IPS-NIHi7 (cell line): Measurements from ENCODE around the gene ILF2.
"Not testable (repeated sequence)": the region's sequence is repeated elsewhere in the genome, so short reads cannot be mapped to it uniquely, and the experiment has no call there.

Source experiments
- DNase-seq: peaks from one replicate; pipeline ENCODE4 v3.0.0; 2012; ENCODE audit warnings: mixed read lengths; ENCODE audit errors: extremely low spot score

The ILF2 gene

DNA sequence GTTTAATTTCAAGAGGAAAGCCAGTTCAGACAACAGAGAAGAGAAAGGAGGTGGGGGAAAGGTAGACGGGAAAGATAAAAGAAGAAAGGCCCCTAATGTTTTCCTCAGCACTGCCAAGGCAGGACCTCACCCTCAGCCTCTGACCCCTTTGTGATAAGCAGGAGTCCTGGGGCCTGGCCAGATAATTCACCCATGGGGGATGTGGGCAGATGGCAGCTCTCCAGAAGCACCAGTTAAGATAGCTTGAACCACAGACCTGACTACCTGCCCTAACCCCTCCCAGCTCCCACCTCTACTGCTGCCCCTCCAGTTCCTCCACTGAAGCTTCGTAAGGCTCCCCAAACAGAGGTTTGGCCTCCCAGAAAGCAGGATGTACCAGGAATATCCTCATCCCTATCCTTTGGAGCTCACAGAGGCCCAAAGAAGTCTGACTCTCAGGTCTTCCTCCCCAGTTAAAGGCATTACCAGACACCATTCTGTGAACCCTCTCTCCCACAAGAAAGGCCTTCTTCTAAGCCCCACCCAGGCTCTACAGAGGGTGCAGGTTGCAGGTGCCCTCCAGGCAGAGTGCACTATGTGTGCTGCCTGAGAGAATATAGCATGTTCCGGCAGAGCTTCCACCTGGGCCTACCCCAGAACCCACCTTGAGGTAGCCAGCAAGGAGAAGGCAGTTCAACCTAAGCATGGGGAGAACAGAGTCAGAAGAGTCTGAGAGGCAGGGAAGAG, 21.5 kb downstream of the ILF2 start:
- DNase-seq: no peak

DNA sequence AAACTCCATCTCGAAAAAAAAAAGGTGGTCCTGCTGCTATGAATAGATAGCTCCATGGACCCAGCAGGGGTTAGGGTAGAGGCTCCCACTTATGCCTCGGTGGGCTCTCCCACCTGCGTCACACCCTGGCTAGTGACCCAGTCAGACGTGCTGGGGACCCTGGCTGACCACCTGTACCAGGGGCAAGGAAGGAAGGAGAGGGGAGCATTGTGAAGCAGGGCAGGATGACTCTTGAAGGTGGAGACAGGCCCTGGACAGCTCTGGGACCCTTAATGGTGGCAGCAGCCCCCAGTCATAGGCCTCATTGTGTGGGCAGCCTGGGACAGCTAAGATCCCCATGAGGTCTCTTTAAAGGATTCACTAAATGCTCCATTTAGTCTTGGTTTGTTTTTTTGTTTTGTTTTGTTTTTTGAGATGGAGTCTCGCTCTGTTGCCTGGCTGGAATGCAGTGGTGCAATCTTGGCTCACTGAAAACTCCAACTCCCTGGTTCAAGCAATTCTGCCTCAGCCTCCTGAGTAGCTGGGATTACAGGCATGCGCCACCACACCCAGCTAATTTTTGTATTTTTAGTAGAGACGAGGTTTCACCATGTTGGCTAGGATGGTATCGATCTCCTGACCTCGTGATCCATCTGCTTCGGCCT, 22.7 kb downstream of the ILF2 start:
- DNase-seq: no peak

DNA sequence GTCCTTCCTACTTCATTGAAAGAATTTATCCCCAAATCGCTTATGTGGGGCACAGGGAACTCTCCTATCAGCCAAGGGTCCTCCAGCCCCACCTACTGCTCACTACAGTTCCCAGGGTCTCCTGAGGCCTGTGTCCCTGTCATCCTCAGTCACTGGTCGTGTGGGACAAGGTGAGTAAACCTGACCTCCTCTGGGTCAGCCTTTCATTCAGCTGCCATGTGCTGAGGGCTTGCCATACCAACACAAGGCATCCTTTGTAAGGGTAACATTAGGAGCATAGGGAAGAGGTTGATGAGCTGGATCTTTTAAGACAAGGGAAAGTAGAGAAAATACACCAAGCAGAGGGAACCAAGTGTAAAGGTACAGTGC, 23.5 kb downstream of the ILF2 start:
- DNase-seq: peak; percentile 31

DNA sequence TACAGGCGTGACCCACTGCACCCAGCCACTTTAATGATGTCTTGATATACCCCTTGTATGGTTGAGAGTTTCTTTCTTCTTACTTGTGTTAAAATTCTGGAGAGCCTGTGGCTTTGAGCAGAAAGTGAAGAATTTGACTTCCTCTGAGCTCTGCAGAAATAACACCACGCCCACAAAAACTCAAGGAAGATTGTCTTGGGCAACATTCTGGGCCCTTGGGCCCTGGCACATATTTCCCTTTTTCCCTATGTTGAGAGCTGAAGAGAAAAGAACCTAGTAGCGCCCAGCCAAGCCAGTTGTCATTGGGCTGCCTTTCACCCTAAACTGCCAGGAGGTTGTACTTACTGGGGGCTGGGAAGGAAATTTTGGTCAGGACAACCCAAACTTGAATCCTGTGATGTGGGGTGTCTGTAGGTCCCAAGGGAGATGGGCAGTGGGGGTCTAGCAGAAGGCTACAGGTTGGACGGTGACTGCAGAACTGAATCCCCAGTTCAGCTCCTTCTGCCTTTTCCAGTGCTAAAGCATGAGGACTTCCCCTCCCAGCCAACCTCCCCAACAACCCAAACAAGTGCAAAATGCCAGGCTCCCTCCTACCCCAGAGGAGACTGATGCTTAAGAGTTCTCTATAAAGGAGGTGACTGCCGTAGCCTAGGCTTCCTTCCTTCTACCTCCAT, 24.0 kb downstream of the ILF2 start:
- no peak for DNase-seq

DNA sequence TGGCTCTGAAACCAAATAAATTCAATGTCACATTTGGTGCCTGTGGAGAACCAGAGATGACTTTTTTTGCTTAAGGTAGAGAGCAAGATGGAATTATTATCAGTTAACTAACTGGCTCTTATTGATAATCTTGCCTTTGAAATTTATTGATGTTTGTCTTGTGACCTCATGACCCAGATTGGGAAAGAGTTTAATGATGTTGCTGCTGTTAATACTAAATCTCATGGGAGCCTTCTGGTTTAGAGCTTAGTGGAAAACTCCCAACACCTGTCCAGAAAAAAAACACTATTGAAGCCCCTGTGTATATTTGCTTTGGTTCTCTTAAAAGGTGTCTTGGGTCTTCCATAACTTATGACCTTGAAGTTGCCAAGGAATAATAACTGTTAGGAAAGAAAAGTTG, 27.0 kb downstream of the ILF2 start:
- no peak for DNase-seq

DNA sequence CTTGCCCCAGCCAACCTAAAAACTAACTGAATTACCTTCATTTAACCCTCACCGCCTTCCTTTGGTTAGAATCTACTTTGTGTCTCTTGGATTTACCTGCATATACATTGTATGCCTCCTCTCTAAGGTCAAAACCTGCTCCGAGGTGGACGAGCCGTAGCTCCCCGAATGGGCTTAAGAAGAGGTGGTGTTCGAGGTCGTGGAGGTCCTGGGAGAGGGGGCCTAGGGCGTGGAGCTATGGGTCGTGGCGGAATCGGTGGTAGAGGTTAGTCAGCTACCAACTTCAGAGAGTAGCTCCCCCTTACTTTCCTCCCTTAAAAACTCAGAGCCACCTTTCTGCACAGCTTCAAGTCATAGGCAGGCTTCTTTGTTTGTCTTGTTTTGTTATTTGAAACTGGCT, 27.7 kb downstream of the ILF2 start:
- no peak for DNase-seq

DNA sequence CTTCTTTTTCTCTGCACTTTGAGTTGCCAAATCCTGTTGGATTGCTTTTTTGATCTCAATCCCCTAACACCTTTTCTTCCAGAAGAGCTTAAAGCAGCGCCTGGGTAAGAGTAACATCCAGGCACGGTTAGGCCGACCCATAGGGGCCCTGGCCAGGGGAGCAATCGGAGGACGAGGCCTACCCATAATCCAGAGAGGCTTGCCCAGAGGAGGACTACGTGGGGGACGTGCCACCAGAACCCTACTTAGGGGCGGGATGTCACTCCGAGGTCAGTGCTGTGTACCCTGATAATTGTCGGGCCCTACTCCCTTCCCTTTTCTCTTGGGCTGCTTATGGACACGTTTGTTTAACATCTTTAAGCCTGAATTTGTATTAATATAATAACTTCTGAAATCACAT, 28.6 kb downstream of the ILF2 start:
- no peak for DNase-seq

DNA sequence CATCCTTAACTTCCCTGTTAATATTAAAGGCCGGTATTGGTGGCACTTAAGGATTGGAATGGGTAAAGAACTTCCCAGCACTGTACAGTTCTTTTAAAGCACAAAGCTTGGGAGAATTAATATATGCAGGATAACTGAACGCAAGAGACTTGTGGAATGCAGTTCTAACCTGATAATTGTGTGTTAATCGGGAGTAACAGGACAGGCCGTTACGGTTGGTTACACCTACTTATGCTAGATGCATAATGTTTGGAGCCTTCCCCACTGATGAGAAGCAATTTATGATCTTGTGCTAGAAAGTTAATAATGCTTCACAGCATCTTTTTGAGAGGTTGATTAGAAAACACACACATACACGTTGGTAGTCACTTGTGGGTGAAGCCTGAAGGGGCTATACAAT, 29.9 kb downstream of the ILF2 start:
- DNase-seq: no peak

DNA sequence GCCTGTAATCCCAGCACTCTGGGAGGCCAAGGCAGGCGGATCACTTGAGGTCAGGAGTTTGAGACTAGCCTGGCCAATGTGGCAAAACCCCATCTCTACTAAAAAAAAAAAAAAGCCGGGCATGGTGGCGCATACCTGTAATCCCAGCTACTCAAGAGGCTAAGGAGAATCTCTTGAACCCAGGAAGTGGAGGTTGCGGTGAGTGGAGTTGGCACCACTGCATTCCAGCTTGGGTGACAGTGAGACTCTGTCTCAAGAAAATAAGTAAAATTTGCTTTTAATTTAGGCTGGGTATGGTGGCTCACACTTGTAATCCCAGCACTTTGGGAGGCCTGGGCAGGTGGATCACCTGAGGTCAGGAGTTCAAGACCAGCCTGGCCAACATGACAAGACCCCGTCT, 30.6 kb downstream of the ILF2 start:
- not testable (repeated sequence) for DNase-seq

DNA sequence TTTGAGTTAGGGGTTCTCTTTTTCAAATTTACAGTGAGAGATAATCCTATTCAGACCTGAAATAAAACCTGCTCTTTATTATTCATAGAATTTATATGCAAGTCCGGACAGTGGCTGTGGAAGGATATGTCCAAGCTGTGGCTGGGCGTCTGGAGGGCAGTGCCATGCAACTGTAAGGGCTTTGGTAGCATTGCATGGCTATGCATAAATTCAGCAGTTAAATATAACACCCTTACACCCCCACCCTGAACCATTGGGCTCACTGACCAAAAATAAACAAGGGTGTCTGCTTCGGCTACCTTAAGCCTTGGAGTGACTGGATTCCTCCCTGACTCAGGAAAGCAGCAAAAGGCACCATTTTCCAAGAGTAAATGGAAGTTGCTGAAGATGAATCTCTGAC, 31.5 kb downstream of the ILF2 start:
- DNase-seq: no peak

DNA sequence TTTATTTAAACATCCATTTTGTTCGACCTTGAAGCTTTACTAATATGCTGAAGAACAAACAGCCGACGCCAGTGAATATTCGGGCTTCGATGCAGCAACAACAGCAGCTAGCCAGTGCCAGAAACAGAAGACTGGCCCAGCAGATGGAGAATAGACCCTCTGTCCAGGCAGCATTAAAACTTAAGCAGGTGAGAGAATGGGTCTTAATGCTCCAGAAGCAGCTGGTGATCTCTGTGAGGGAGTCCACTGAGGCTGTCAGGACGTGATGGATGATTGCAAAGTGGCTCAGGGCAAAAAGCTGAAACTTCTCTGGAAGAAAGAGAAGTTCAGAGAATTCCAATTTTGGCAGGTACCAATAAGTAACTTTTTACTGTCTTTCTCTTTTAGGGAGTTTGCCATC, 32.5 kb downstream of the ILF2 start:
- no peak for DNase-seq

DNA sequence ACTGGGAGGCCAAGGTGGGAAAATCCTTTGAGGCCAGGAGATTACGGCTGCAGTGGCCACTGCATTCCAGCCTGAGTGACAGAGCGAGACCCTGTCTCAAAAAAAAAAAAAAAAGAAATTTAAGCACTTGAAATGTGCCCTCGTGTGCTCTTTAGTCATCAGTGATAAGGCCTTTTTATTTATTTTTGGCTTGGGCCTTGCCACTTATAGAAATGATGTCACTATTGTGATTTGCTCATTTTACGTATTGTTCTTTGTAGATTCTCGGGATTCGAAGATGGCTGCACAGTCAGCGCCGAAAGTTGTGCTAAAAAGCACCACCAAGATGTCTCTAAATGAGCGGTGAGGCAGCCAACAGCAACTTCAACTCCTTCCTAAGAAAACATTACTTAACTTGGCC, 34.5 kb downstream of the ILF2 start:
- DNase-seq: no peak

DNA sequence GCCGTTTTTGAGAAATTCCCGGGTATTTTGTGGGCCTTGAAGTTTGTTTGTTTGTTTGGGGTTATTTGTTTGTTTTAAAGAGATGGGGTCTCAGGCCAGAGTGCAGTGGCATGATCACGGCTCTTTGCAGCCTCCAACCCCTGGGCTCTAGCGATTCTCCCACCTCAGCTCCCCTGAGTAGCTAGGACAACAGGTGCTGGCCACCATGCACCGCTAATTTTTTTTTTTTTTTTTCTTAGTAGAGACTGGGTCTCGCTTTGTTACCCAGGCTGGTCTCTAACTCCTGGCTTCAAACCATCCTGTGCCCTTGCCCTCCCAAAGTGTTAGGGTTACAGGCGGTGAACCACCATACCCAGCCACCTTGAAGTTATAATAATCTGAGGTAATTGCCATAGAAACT, 34.9 kb downstream of the ILF2 start:
- DNase-seq: no peak

DNA sequence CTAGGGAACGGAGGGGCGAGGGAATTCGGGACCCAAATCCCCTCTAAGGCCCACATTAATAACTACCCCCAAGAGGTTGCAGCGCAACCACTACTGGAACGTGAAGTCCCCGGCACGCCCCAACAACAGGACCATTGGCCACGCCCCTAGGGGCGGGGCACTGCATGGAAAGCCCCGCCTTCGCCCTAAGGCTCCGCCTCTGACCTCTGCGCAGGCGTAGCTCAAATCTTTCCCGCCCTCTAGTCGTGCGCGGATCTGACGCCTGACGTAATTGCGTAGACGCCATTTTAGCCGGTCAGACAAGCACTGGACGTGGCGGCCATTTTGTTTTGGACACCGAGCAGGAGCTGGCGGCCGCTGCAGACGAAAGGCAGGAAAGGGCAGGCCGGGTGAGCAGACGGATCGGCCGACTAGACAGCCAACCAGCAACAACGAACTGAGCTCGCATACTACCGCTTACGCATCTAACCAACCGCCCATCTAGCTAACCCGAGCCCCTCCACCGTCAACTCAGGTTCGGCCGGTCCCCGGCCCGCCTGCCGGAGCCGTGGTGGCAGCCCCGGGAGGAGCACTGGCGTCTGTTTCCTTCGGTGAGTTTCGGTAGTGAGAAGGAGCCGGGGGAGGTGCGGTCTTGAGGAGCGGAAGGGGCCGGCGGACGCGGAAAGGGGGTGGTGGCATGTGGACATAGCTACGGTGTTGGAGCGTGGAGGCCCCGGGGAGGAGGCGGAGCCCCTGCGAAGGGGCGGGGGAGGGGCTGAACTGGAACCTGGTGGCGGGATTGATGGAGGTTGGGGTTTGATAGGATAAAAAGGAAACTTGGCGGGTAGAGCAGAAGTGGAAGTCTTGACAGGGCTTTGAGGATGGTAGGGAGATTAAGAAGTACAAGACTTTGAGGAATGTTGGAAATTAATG, 36.8 kb downstream of the ILF2 start, which contains the start of gene CHTOP:
Gene CHTOP, plus strand, starts transcription at position 313 of the 912 bp plus-strand sequence. CDS start 2,523 bp downstream, outside the sequence.
- DNase-seq: peak; percentile 95

DNA sequence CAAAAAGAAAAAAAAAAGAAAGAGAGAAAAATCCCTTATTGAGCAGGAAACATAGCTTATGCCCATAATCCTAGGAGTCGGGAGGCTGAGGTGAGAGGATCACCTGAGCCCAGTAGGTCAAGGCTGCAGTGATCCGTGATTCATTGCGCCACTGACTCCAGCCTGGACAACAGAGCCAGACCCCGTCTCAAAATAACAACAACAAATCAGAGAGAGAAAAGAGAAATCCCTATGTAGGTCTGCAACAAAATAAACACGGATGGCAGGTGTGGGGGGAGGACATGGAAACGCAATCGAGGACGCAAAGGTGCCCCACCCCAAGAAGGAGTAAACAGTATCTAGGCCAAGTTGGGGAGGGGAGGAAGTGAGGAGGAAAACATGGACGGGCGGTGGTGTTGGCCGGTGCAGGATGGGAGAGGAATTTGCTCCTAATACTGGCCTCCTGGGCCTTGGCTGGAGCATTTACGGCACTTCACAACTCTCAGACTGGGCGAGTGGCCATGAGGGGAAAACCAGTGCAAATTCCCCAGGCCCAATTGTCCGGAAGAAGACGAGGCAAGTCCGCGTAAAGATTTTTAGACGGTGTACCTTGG, 37.5 kb downstream of the ILF2 start:
- no peak for DNase-seq

DNA sequence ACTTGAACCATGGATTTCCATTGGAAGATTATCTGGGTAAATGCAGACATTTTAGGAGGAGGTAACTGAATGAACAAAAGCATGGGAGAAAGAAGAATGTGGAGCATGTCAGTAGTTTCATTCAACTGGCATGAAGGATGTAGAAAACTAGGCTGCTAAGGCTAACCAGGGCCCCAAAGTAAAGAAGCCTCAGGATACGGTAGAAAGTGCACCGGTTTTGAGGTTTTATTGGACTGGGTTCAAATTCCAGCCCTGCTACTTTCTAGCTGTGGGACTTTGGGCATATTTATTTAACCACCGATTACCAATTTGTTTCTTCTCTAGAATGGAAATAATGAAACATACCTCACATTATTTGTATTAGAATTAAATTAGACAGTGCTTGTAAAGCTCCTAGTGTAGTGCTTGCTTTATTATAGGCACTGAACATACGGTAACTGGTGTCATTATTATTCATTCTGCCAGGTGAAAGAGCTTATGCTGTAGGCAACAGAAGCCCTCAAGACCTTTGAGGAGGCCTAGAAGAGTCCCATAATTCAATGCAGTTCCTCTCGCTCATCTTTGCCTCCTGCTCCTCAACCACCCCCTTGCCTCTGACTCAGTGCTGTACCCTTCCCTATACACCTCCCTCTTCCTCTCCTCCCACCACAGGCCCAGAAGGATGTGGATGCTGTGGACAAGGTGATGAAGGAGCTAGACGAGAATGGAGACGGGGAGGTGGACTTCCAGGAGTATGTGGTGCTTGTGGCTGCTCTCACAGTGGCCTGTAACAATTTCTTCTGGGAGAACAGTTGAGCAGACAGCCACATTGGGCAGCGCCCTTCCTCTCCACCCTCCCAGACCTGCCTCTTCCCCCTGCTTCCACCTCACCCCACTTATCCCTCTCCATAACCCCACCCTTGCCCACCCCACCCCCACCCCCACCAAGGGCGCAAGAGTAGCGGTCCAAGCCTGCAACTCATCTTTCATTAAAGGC, 39.5 kb downstream of the ILF2 start:
- DNase-seq: no peak

DNA sequence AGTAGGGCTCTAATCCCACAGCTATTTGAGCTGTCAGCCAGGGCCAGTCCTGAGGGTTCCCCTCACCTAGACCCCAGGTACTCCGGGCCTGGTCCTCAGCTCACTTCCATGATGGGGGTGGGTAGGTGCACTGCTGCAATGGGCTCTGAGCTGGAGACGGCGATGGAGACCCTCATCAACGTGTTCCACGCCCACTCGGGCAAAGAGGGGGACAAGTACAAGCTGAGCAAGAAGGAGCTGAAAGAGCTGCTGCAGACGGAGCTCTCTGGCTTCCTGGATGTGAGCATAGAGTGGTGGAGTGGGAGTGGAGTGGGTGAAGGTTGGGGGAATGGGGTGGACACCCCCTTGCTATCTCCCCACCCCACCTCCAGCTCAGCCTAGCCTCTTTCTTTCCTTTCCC, 40.4 kb downstream of the ILF2 start:
- no peak for DNase-seq

DNA sequence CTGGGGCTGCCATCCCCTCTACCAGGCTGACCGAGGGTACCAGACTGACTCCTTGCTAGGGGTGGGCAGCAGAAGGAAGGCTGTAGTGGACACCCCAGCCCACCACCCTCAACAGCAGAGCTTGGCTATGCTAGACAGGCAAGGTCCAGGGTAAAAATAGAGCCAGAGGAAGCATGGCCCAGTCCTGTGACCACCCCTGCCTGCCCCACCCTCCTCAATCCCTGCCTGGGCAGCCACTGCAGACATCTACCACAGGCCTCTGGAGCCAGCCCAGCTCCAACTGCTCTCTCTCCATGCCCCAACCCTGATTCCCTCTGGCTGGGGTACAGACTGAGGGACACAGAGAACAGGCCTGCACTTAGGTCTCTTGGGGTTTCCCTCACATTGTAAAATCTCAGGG, 40.8 kb downstream of the ILF2 start:
- no peak for DNase-seq

DNA sequence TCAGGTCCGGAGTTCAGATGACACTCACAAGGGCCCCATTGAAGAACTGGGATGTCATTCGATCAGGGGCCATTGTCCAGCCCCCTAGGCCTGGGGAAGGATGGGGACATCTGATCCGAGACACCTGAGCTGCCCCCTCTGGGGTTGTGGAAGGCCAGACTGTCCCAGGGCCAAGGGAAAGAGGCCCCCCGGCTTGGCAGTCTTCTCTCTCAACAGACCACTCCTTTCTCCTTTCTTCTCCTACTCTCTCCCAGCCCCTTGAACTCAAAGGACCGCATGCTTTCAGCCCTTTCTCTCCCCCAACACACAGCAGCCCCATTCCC, 41.5 kb downstream of the ILF2 start:
- no peak for DNase-seq

DNA sequence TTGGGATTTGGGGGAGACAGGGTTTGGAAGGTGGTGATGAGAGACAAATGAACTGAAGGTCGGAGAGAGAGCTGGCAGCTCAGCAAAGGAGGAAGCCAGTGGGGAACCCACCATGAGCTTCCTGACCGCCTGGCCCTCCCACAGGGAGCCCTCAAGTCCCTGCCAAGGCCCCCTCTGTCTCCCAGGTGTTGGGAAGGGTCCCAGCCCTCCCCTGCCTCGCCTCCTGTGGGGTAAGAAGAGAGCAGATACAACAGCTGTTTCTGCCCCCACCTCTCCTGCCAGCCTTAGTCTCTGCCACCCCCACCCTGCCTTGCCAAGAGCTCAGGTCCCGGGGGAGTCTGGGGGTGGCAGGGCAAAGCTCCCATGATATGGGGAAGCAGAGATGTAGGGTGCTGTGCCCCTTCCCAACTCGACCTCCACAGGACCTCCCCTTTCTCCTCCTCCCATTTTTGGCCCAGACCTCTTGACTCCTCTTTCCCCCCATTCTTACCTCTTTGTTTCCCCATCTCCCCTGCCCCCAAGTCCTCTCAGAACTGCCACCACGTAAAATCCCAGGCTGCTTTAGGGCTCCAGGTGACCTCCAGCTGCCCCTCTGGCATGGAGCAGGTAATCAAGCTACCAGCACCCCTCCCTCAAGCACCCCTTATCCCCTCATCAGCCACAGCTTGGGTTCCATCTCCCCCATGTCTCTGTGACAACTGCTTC, 42.0 kb downstream of the ILF2 start:
- DNase-seq: no peak
